HG02759 (cell line): ENCODE results near the gene BARX2.

ENCODE experiments used
- ATAC-seq: cut with Tn5 transposase; IDR thresholded peaks from one replicate; pipeline ENCODE4 v1.9.1; 2021; ENCODE audit warnings: mild to moderate bottlenecking, moderate library complexity; ENCODE audit not compliant: unreplicated experiment

Gene BARX2

GRCh38 chr11:129396454-129396853, 20.8 kb downstream of the BARX2 start:
- ATAC-seq, result no peak

- no peak for ATAC-seq
Observed at GRCh38 chr11:129402206-129403171, 26.8 kb downstream of the BARX2 start.

GRCh38 chr11:129404731-129405130, 29.1 kb downstream of the BARX2 start:
- no peak for ATAC-seq

GRCh38 chr11:129408865-129409444, 33.3 kb downstream of the BARX2 start:
- no peak for ATAC-seq

GRCh38 chr11:129410395-129410960, 34.8 kb downstream of the BARX2 start:
- ATAC-seq, result no peak

- no peak for ATAC-seq
Observed at GRCh38 chr11:129412494-129412893, 36.8 kb downstream of the BARX2 start.

- no peak for ATAC-seq
Observed at GRCh38 chr11:129414144-129414872, 38.7 kb downstream of the BARX2 start.

- no peak for ATAC-seq
Observed at GRCh38 chr11:129416080-129416820, 40.6 kb downstream of the BARX2 start.

GRCh38 chr11:129417458-129417857, 41.8 kb downstream of the BARX2 start:
- ATAC-seq, result no peak

- no peak for ATAC-seq
Observed at GRCh38 chr11:129418039-129418438, 42.4 kb downstream of the BARX2 start.

- ATAC-seq, result no peak
Observed at GRCh38 chr11:129419386-129419785, 43.7 kb downstream of the BARX2 start.

GRCh38 chr11:129423426-129423825, 47.8 kb downstream of the BARX2 start:
- no peak for ATAC-seq

- ATAC-seq, result no peak
Observed at GRCh38 chr11:129425214-129425613, 49.6 kb downstream of the BARX2 start.

- ATAC-seq, result no peak
Observed at GRCh38 chr11:129426038-129426437, 50.4 kb downstream of the BARX2 start.

GRCh38 chr11:129426776-129427175, 51.1 kb downstream of the BARX2 start:
- no peak for ATAC-seq

GRCh38 chr11:129427376-129427775, 51.7 kb downstream of the BARX2 start:
- no peak for ATAC-seq

GRCh38 chr11:129427816-129428406, 52.3 kb downstream of the BARX2 start:
- ATAC-seq, result no peak

- ATAC-seq, result no peak
Observed at GRCh38 chr11:129428557-129428956, 52.9 kb downstream of the BARX2 start.

- no peak for ATAC-seq
Observed at GRCh38 chr11:129434641-129435498, 59.2 kb downstream of the BARX2 start.
